ENCODE measurements around the gene HEYL.
"Not testable (repeated sequence)": the region's sequence is repeated elsewhere in the genome, so short reads cannot be mapped to it uniquely, and the experiment has no call there.

Gene HEYL

GRCh38 chr1:39635205-39635870, 4.1 kb downstream of the HEYL start:
- FAIRE-seq, result no peak

GRCh38 chr1:39633422-39633821, 6.0 kb downstream of the HEYL start:
- no peak for FAIRE-seq

GRCh38 chr1:39632682-39633417, 6.6 kb downstream of the HEYL start:
- FAIRE-seq, result no peak

GRCh38 chr1:39632323-39632681, 7.1 kb downstream of the HEYL start:
- FAIRE-seq, result no peak

GRCh38 chr1:39631361-39632322, 7.8 kb downstream of the HEYL start:
- no peak for FAIRE-seq

GRCh38 chr1:39628807-39629350, 10.6 kb downstream of the HEYL start:
- no peak for FAIRE-seq

GRCh38 chr1:39626646-39627045, 12.8 kb downstream of the HEYL start:
- FAIRE-seq, result no peak

GRCh38 chr1:39625462-39626273, 13.8 kb downstream of the HEYL start:
- no peak for FAIRE-seq

GRCh38 chr1:39625009-39625408, 14.4 kb downstream of the HEYL start:
- FAIRE-seq, result no peak

GRCh38 chr1:39623053-39623452, 16.4 kb downstream of the HEYL start:
- no peak for FAIRE-seq

GRCh38 chr1:39622427-39622826, 17.0 kb downstream of the HEYL start:
- no peak for FAIRE-seq

- no peak for FAIRE-seq
Measured at GRCh38 chr1:39620659-39621165, 18.7 kb downstream of the HEYL start.

GRCh38 chr1:39617488-39618049, 21.9 kb downstream of the HEYL start:
- FAIRE-seq, result no peak

- no peak for FAIRE-seq
Measured at GRCh38 chr1:39615086-39615673, 24.3 kb downstream of the HEYL start.

GRCh38 chr1:39614488-39614887, 25.0 kb downstream of the HEYL start:
- FAIRE-seq, result no peak

- no peak for FAIRE-seq
Measured at GRCh38 chr1:39613250-39613649, 26.2 kb downstream of the HEYL start.

- no peak for FAIRE-seq
Measured at GRCh38 chr1:39609618-39610331, 29.7 kb downstream of the HEYL start.

GRCh38 chr1:39608921-39609320, 30.5 kb downstream of the HEYL start:
- FAIRE-seq, result no peak

- not testable (repeated sequence) for FAIRE-seq
Measured at GRCh38 chr1:39603677-39604076, 35.8 kb downstream of the HEYL start.

GRCh38 chr1:39601667-39602255, 37.7 kb downstream of the HEYL start:
- FAIRE-seq, result not testable (repeated sequence)
